ENCODE measurements around the gene ORC1.

The ORC1 gene

GRCh38 chr1:52341655-52342260 is 62.5 kb downstream of the ORC1 start:
- no peak for DNase-seq

GRCh38 chr1:52337439-52337838 is 66.8 kb downstream of the ORC1 start:
- no peak for DNase-seq

- no peak for DNase-seq
Measured at GRCh38 chr1:52334906-52335528, 69.2 kb downstream of the ORC1 start.

DNA sequence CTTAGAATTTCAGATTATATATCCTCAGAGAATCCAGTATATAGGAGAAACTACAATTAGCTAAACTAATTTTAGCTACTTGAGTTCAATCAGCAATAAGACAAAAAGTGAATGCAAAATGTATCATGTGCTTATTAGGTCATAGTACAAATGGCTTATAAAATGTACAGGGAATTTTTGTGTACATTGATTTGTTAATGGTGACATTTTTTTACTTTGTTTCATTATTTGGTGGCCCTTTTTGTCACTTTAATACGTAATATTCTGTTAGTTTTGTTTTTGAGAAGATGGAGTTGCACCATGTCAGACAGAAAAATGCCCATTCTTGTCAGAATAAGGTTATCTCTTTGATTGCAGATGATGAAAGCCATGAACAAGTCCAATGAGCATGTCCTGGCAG is 71.8 kb downstream of the ORC1 start:
- DNase-seq = no peak

DNA sequence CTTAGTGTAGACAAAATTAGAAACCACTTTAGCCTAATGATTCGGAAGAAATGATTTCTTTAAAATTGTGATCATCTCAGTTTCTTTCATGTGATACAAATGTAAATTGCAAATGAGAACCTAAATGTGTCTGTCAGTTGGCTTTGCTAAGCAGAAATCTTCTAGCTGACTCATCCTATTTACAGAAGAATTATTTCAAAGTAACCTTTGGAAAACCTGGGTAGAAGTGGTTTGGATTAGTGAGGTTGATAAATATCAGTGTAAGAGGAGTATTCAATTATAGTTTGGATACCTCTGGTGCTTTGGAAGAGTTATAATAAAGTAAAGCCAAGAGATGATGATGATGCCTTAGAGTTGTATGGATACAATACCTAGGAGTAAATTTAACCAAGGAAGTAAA is 75.6 kb downstream of the ORC1 start:
- no peak for DNase-seq

DNA sequence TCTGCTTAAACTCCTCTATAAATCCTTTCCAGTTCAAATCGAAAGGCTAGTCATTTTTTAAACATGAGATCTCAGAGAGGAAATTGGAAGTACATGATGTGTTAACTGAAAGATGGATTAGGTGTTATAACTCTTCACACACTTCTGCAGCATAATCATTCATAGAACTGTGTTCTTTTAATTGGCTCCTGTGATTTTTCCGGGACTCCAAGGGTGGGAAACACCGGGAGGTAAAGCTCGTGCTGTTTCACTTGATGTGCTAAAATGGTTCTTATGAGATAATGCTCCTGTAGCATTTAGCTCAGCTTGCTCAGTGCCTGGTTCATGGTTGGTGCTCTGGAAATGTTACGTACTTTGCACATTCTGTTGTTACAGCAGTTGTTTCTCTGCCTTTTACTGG is 78.4 kb downstream of the ORC1 start:
- no peak for DNase-seq

GRCh38 chr1:52323731-52324130 is 80.5 kb downstream of the ORC1 start:
- DNase-seq = no peak

Measured in stimulated activated CD4-positive, alpha-beta T cell treated with anti-CD3 and anti-CD28 coated beads, Interleukin-2, amount 100 ng/mL, for 24 hours (primary cell).